HFF-Myc (cell line): ENCODE data around the gene NSUN7.

Experiments
- DNase-seq: peaks from one replicate; pipeline ENCODE4 v3.0.0-alpha.2; 2011; ENCODE audit warnings: low read depth; ENCODE audit errors: extremely low read depth
- H3K4me3 ChIP-seq: replicated peaks from 2 replicates; pipeline ENCODE4 v1.5.1; 2011; ENCODE audit warnings: low read depth, mild to moderate bottlenecking, control low read depth, low read length
- TF ChIP-seq, protein P1 (sequence below): IDR thresholded peaks from 2 replicates; pipeline ENCODE4 v1.5.1; 2012; ENCODE audit warnings: mild to moderate bottlenecking, low read depth, low read length, control low read depth; ENCODE audit errors: missing control alignments

The NSUN7 gene

DNA sequence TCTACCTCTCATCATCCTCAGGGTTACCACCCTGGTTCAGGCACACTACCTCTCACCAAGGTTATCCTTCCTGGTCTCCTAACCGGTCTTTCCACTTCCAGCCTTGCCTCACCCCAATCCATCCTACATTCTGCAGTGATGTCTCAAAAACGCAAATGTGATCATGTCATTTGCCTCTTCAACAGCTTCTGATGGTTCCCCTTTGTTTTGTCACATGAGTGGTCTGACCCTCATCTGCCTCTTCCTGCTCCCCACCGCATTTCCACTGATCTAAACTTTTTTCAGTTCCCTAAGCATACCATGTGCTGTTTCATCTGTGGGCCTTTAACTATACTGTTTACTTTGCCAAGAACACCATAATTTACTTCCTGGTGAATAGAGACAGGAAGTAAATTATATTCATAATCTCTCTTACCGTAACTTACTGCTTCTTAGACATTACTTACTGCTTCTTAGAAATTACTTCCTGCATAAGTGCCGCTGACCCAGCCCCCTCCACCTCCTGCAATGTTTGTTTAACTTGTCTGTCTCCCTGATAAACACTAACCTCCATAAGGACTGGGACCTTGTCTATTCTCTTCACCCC is 27.1 kb upstream of the NSUN7 start:
- H3K4me3 ChIP-seq, result no peak overlapping the region
- TF ChIP-seq, protein P1, sequence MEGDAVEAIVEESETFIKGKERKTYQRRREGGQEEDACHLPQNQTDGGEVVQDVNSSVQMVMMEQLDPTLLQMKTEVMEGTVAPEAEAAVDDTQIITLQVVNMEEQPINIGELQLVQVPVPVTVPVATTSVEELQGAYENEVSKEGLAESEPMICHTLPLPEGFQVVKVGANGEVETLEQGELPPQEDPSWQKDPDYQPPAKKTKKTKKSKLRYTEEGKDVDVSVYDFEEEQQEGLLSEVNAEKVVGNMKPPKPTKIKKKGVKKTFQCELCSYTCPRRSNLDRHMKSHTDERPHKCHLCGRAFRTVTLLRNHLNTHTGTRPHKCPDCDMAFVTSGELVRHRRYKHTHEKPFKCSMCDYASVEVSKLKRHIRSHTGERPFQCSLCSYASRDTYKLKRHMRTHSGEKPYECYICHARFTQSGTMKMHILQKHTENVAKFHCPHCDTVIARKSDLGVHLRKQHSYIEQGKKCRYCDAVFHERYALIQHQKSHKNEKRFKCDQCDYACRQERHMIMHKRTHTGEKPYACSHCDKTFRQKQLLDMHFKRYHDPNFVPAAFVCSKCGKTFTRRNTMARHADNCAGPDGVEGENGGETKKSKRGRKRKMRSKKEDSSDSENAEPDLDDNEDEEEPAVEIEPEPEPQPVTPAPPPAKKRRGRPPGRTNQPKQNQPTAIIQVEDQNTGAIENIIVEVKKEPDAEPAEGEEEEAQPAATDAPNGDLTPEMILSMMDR, result no peak
- no peak for DNase-seq

DNA sequence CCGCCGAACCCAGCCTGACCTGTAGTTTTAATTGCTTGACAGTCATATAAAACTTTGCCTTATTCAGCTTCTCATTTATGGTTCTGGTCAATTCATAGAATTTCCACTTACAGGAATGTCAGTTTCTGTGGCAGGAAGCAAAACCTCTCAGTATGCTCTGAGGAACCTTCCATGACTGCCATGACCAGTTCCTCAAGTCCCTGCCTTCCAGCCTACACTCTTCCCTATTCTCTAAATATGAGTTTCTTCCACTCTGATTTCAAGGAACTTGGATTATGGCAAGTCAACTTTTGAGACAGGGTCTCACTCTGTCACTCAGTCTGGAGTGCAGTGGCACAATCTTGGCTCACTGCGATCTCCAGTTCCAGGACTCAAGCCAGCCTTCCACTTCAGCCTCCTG is 26.0 kb upstream of the NSUN7 start:
- no peak overlapping the region for H3K4me3 ChIP-seq
- DNase-seq, result no peak
- TF ChIP-seq, protein P1, result no peak

DNA sequence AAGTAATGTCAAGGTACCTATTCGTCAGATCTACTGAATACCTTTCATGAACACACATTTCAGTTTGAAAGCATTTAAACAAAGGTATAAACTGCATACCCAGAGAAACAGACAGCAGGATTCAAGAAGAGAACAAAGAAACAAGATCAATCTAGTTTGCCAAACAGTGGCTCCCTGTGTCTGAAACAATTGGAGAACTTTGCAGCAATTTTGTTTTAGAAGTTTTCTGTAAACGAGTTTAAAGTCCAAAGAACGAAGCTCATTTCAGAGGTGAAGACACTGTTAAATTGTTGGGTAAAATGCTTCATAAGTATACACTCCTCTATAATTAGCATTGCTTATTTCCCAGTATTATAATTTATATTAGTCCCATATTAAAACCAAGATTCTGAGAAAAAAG is 21.4 kb upstream of the NSUN7 start:
- no peak overlapping the region for H3K4me3 ChIP-seq
- no peak for DNase-seq
- TF ChIP-seq, protein P1, result no peak

DNA sequence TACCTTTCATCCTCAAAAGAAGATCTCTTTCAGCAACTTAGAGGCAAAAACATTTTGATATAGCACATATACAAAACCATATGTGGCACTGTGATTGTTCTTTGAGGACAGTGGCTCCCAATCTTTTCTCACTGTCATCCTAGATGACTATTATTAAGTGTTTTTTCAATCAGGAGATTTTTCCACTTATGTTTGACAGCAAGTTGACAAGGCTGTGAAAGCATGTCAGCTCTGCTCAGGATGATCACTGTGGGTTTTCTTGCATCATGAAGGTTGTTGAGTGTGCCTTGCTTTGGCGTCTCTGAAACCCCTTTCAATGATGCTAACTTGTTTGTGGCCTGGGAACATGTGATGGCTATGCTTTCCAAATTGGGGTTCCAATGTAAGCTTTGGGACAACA is 20.2 kb upstream of the NSUN7 start:
- H3K4me3 ChIP-seq, result no peak overlapping the region
- TF ChIP-seq, protein P1, result no peak
- DNase-seq, result no peak

DNA sequence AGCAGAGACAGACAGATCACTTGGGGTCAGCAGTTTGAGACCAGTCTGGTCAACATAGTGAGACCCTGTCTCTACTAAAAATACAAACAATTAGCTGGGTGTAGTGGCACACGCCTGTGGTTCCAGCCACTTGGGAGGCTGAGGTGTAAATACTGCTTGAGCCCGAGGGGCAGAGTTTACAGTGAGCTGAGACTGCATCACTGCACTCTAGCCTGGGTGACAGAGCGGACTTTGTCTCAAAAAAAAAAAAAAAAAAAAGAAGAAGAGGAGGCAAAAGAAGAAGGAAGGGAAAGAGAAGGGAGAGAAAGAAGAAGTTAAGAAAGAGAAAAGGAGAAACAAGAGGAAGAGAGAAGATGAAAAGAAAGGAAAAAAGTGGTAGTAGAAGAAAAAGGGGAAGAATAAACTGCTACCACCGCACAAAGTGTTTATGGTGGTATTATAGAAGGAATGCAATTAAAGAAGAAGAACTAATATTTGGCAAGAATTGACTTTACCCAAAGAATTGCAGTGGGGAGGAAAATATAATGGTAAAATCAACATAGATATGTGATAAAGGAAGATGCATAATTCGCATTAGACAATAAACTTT is 19.6 kb upstream of the NSUN7 start:
- H3K4me3 ChIP-seq, result no peak overlapping the region
- DNase-seq, result no peak
- TF ChIP-seq, protein P1, result no peak

DNA sequence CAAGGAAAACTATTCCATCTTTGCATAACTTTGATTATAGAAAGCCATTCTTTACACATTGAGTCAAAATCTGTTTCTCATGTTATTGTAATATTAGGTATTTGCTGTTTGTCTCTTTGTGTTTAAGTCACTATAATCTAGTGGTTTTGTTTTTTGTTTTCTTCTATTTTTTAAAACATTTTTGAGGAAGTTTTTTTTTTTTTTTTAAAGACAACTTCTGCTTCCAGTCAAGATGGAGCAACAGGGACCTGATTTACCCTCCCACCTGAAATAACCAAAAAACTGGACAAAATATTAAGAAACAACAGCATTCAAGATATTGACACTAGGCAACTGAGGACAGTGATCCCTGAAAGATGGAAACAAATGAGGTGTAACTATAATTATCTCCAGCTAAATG is 18.4 kb upstream of the NSUN7 start:
- TF ChIP-seq, protein P1, result no peak
- H3K4me3 ChIP-seq, result no peak overlapping the region
- DNase-seq, result no peak

DNA sequence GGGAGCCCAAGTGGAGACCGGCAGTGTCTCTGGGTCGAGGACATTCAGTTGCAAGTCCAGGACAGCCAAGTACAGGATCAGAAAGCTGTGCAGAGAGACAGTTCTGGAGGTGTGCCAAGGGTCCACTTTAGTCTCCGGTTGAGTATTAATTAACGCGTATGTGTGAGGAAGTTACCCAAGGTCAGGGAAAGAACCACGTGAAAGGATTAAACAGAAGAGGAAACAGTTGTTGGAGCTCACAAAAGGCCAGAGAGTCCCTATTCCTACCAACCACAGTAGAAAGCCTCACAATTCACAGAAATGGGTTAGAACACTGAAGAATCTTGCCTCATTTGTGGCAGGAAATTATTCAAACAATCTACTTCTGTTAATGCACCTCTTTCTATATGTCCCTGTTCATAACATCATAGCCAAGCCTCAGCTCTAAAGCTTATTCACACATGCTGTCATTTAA is 17.9 kb upstream of the NSUN7 start:
- TF ChIP-seq, protein P1, result no peak
- no peak for DNase-seq

More for the DNA sequence above, 17.9 kb upstream of the NSUN7 start:
- no peak overlapping the region for H3K4me3 ChIP-seq
